Colonic mucosa (tissue), 4 donors: Measurements from ENCODE around the gene FOXP1. TPM values are rescaled to one million over a fixed set of nuclear protein-coding genes. Genes with fewer than 3 reads are reported as not detected.

Source experiments
- DNase-seq: peaks from one replicate; pipeline ENCODE4 v3.0.0-alpha.2; 2020
- H3K27ac ChIP-seq: fragments of 200-600 bp; one replicate; pipeline ENCODE4 v1.8.0; 2021
- H3K27me3 ChIP-seq: fragments of 200-600 bp; one replicate; pipeline ENCODE4 v1.8.0; 2021
- H3K36me3 ChIP-seq: fragments of 200-600 bp; one replicate; pipeline ENCODE4 v1.8.0; 2021
- H3K4me1 ChIP-seq: fragments of 200-600 bp; one replicate; pipeline ENCODE4 v1.8.0; 2021; ENCODE audit warnings: mild to moderate bottlenecking
- H3K4me3 ChIP-seq: fragments of 200-600 bp; one replicate; pipeline ENCODE4 v1.8.0; 2021
- H3K9ac ChIP-seq, 2 donors: one replicate each; pipeline ENCODE4 v1.7.0; 2013; ENCODE audit warnings: control low read depth in 2 of 2, low read depth in 2 of 2, low read length in 2 of 2
- H3K9me3 ChIP-seq: fragments of 200-600 bp; one replicate; pipeline ENCODE4 v1.8.0; 2021
- intact Hi-C: fragments of 100-400 bp; cut with DNase I; formaldehyde crosslinking; loops from one replicate; pipeline ENCODE4 v1.14.1; 2022
- total RNA-seq, 2 donors: library from RNA; stranded (reverse); fragmentation: NEBNext Ultra II Directional in 1 of 2; extraction: Animal tissue kit (Norgen Biotek cat#: 25700) in 1 of 2; gene quantifications; one replicate each; pipeline ENCODE4 v1.2.1, GENCODE V29; 2021
- TF ChIP-seq, protein P1 (sequence below): fragments of 200-600 bp; IDR thresholded peaks from one replicate; pipeline ENCODE4 v1.8.0; 2022; ENCODE audit warnings: antibody characterized with exemption, mild to moderate bottlenecking
- donor health status: healthy.
- donor health status: DM: no; HTN: no; CAD: no.
- donor health status: DM: no; HTN: no; CAD: no.

FOXP1 gene
- total RNA-seq, 2 donors from 2014 or later, result 127 to 128 TPM

DNA sequence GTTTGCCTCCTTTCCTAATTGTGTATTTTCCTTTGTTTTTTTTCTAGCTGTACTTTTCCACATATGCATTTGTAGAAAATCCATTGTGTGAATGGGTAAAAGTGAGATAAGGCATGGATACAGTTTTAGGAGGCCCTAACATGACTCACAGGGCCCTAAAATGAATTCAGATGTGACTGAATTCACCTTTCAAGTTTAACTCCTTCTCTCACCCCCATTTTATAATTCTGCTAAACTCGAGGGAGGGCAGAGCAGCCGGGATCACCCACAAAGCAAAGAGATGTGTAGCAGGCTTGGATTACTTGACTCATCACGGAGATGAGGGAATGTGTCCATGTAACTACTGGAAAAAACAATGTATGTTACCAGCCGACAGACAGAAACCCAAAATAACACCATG lies 59.9 kb downstream of the FOXP1 start:
- H3K9me3 ChIP-seq, result no peaks in the 10 kb centered on the region
- H3K4me1 ChIP-seq, result no peaks in the 10 kb centered on the region
- H3K9ac ChIP-seq, result no peak overlapping the region
- no peaks in the 10 kb centered on the region for H3K36me3 ChIP-seq
- no peak for DNase-seq
- TF ChIP-seq, protein P1, sequence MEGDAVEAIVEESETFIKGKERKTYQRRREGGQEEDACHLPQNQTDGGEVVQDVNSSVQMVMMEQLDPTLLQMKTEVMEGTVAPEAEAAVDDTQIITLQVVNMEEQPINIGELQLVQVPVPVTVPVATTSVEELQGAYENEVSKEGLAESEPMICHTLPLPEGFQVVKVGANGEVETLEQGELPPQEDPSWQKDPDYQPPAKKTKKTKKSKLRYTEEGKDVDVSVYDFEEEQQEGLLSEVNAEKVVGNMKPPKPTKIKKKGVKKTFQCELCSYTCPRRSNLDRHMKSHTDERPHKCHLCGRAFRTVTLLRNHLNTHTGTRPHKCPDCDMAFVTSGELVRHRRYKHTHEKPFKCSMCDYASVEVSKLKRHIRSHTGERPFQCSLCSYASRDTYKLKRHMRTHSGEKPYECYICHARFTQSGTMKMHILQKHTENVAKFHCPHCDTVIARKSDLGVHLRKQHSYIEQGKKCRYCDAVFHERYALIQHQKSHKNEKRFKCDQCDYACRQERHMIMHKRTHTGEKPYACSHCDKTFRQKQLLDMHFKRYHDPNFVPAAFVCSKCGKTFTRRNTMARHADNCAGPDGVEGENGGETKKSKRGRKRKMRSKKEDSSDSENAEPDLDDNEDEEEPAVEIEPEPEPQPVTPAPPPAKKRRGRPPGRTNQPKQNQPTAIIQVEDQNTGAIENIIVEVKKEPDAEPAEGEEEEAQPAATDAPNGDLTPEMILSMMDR, result no peak
- H3K27me3 ChIP-seq, result no peaks in the 10 kb centered on the region
- intact Hi-C loops, result no loop called here
- no peak overlapping the region for H3K27ac ChIP-seq
- H3K4me3 ChIP-seq, result no peak overlapping the region

DNA sequence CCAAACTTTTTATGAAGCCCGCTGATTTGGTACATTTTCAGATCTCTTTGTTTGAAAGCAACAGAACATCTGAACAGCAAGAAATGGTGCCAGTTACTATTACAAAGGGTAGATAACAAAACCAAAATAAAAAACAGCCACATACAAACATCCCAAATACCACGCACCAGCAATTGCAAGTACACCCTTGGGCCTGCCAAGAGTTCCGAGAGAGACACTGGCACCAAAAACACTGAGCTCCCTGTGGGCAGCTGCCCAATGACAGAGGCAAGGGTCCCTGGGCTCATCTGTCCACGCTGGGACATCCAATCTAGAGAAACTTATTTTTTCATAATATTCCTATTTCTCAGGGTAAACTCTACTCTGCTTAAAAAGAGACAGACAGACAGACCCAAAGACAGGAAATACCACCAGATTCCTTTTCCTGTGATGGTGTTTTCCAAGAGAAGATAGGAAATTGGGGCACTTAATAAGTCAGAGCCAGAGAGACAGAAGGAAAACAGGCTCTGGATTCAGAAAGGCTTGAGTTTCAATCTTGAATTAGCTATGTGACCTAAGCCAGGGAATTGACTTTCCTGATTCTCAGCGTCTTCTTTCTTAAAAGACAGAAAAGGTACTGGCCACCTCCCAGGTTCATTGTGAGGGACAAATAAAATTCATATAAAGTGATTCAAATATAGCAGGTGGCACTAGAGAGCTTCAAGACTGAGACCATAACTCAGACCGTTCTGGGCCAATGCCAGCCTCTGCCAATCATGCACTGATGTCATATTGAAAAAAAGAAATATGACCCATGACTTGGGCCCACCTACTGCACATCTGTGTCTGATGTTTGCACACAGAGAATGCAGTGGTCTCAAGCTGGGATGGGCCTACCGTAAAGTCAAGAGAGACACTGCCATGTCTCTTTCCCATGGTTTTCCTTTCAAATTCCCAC lies 61.3 kb downstream of the FOXP1 start:
- no peaks in the 10 kb centered on the region for H3K27me3 ChIP-seq
- TF ChIP-seq, protein P1, result no peak
- H3K27ac ChIP-seq, result no peak overlapping the region
- no peak overlapping the region for H3K4me3 ChIP-seq
- intact Hi-C loops, result no loop called here
- DNase-seq, result no peak
- H3K4me1 ChIP-seq, result no peaks in the 10 kb centered on the region
- H3K9ac ChIP-seq, result no peak overlapping the region
- H3K36me3 ChIP-seq, result no peaks in the 10 kb centered on the region
- H3K9me3 ChIP-seq, result no peaks in the 10 kb centered on the region

DNA sequence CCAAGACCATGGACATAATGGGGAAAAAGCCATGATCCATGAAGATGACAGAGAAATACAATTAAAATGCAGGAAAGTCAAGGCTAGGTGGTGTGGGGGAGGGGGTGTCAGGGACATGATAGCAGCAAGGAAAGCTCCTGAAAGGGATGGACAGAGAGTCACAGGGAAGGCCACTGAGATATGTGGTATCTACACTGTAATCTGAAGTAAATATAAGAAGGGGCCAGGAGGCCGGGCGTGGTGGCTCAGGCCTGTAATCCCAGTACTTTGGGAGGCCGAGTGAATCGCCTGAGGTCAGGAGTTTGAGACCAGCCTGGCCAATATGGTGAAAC lies 62.5 kb downstream of the FOXP1 start:
- H3K27ac ChIP-seq, result no peak overlapping the region
- intact Hi-C loops, result no loop called here
- TF ChIP-seq, protein P1, result no peak
- no peak overlapping the region for H3K9ac ChIP-seq
- H3K27me3 ChIP-seq, result no peaks in the 10 kb centered on the region
- DNase-seq, result no peak
- no peaks in the 10 kb centered on the region for H3K36me3 ChIP-seq
- H3K9me3 ChIP-seq, result no peaks in the 10 kb centered on the region
- no peaks in the 10 kb centered on the region for H3K4me1 ChIP-seq
- H3K4me3 ChIP-seq, result no peak overlapping the region

DNA sequence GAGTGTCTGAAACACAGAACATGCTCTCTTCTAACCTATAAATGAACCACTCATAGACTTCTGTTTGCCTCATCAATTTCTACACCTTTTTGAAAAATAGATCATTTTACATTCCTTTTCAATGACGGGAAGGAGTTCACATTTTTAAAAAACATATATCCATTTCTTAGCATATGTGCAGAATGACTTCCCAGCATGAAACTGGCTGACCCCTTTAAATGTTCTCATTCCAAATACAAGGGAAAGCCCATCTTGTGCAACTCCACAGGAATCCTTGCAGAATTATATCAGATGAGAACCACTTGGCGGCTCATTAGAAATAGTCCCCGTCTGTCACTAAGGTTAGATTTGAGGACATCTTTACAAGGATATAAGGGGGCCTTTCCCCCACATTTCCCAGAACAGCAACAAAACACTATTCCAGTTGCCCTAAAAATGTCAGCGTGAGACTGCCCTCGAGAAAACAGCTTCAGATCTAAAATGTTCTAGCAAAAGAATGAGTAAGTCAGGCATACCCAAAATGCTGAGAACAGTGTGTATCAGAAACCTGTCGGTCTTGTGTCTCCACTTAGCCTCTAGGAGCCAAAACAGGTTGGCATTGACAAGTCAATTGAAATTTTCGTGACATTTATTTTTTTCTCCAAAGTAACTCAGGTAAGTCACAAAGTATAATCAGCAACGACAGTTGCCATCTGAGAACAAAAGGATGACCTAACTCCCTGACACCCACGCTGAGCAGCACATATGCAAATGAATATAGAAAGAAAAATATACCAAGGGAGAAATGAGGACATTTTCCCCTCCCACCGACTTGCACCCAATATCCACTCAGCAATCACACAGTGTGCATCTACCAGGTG lies 63.1 kb downstream of the FOXP1 start:
- Histone ChIP-seq H3K27me3 (no peaks in the 10 kb centered on the region), H3K9me3 (no peaks in the 10 kb centered on the region), H3K9ac (no peak overlapping the region), H3K4me3 (no peak overlapping the region), H3K36me3 (no peaks in the 10 kb centered on the region), H3K4me1 (no peaks in the 10 kb centered on the region), H3K27ac (no peak overlapping the region)
- TF ChIP-seq, protein P1, result no peak
- intact Hi-C loops, result no loop called here
- DNase-seq, result no peak

DNA sequence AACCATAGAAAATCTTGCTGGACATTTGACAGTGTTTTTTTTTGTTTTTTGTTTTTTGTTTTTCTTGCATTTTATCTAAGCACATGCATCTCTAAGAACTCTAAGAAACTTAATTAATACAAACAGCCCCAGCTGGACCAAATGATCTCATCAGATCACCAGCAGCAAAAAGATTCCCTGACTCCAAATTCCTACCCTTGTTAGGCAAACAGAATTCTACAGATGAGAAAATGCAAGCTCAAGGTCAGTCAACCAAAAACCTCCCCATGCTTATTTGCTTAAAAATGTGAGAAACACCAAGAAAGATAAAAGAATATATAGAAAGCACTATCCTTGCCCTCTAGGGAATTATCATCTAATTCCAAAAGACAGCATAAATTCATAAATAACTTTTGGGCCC lies 65.4 kb downstream of the FOXP1 start:
- Histone ChIP-seq H3K4me1 (no peaks in the 10 kb centered on the region), H3K4me3 (no peak overlapping the region), H3K9ac (no peak overlapping the region), H3K36me3 (no peaks in the 10 kb centered on the region), H3K27me3 (no peaks in the 10 kb centered on the region), H3K27ac (no peak overlapping the region), H3K9me3 (no peaks in the 10 kb centered on the region)
- TF ChIP-seq, protein P1, result no peak
- DNase-seq, result no peak
- intact Hi-C loops, result no loop called here
